Cardiac fibroblast (primary cell): ENCODE measurements around the gene UMPS.
A peak's percentile ranks its signal among the peaks of the same experiment; 100 is the strongest.

Experiments
- DNase-seq, 2 donors: peaks; one replicate each; pipeline versions ENCODE4 v3.0.0 to v3.0.0-alpha.2; 2010; ENCODE audit warnings: low read depth in 2 of 2
- H3K4me3 ChIP-seq, 2 donors: replicated peaks in 1 of 2; 1 replicate in 1 of 2; 2 replicates in 1 of 2; pipeline ENCODE4 v1.5.1; 2011; ENCODE audit warnings: low read depth in 2 of 2, low read length in 2 of 2, mild to moderate bottlenecking in 2 of 2, moderate library complexity in 1 of 2
- TF ChIP-seq, protein P1 (sequence below): IDR thresholded peaks from one replicate; pipeline ENCODE4 v1.5.1; 2011; ENCODE audit warnings: low read depth, mild to moderate bottlenecking, low read length, inconsistent platforms

The UMPS gene

DNA sequence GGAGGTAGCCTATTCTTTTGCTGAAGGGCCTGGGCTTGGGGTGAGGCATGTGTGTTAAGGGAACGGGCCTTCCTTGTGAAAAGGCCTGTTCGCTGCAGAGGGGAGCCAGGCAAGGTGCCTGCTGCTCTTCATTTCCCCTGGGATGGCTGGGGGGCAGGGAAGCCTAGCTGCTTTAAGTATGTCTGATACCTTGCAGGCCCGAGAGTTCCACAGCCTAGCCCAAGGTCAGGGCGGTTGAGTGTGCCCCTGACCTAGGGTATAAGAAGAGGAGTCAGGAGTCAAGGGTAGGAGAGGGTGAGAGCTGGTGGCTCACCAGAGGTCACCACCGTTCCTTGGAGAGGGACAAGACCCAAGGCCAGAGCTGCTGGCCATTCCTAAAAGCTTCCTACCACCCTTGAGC is 46.6 kb downstream of the UMPS start:
- no peak overlapping the region for H3K4me3 ChIP-seq
- TF ChIP-seq, protein P1, sequence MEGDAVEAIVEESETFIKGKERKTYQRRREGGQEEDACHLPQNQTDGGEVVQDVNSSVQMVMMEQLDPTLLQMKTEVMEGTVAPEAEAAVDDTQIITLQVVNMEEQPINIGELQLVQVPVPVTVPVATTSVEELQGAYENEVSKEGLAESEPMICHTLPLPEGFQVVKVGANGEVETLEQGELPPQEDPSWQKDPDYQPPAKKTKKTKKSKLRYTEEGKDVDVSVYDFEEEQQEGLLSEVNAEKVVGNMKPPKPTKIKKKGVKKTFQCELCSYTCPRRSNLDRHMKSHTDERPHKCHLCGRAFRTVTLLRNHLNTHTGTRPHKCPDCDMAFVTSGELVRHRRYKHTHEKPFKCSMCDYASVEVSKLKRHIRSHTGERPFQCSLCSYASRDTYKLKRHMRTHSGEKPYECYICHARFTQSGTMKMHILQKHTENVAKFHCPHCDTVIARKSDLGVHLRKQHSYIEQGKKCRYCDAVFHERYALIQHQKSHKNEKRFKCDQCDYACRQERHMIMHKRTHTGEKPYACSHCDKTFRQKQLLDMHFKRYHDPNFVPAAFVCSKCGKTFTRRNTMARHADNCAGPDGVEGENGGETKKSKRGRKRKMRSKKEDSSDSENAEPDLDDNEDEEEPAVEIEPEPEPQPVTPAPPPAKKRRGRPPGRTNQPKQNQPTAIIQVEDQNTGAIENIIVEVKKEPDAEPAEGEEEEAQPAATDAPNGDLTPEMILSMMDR: no peak
- DNase-seq: no peak

DNA sequence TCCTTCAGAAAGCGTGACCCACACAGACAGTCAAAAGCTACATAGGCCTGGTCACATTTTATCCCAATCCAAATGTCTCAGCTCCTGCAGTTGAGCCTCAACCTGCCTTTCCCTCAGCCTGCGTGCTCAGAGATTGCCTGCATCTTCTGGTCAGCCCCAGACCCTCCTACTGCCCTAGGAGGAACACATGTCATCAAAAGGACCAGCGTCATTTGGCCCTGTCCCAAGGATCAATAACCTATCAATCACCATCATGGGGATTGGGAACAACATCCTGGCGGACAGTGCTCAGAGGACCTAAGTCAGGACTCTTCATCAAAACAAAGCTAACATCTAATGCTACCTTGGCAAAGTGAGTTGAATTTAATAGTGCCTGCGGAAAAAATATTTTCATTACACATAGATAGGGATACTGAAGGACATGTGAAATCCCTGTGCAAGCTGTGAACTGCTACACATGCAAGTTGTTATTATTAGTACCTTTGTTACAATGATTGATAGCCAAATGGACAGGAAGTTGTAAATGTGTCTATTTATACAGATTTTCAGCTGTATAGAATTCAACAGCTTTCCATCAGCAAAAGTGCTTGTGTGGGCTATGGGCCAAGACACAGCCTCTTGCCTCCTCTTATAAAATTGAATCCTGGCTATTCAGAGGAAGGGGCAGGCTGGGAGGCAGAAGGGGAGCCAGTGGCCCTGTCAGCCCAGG is 47.7 kb downstream of the UMPS start:
- TF ChIP-seq, protein P1: no peak
- DNase-seq: no peak
- H3K4me3 ChIP-seq: no peak overlapping the region

DNA sequence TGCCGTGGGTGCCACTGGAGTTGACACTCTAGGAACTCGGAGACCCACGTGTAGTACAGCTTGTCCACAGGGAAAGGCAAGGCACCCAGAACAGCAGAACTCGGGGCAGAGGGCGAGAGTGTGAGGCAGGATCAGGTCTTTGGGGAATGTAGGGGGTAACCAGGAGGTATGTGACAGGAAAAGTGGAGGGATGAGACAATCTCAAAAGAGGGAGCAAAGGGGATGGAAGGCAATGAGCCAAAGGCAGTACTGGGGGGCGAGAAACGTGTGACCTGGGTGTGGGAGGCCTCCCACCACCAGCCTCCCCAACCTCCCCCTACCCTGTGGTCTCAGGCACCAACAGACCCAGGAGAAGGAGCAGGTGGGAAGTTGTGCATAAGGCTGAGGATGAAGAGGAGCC is 48.9 kb downstream of the UMPS start:
- H3K4me3 ChIP-seq: no peak overlapping the region
- DNase-seq: no peak
- TF ChIP-seq, protein P1: no peak

DNA sequence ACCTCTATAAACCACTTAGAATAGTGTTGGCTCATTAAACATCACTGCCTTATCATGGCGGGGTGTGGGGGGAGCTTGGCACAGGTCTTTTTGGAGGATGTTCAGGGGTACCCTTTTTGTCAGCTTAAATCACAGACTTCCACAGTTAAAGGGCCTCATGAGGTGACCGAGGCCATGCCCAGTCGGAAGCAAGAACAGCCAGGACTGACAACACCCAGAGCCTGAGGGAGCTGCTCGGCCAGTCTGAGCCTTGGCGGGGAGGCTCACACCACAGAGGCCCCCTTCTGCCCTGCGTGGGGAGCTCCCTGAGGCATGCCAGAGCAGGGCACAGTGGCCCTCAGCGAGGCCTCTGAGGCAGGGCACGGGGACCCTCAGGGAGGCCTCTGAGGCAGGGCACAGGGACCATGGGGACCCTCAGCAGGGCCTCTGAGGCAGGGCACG is 49.5 kb downstream of the UMPS start:
- no peak for DNase-seq
- TF ChIP-seq, protein P1: no peak
- no peak overlapping the region for H3K4me3 ChIP-seq

DNA sequence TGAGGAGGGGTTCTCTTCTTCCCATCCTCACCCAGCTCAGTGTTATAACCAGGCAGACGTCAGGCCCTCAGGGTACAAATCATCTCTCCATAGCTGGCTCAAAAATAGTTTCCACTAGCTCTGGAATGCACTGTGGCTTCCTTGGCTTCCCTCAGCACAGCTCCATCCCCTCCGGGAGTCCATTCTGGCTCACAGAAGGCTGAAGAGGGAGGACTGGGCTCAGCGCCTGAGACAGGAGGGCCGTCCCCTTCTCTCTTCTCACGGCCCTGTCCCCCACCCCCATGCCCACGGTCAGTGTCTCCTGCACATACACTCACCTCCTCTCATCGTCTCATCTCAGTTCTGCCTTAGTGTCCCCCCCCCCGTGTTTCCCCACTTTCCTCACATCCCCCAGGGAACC is 50.1 kb downstream of the UMPS start:
- TF ChIP-seq, protein P1: no peak
- peak; percentile 80 to 94 for DNase-seq
- no peak overlapping the region for H3K4me3 ChIP-seq

DNA sequence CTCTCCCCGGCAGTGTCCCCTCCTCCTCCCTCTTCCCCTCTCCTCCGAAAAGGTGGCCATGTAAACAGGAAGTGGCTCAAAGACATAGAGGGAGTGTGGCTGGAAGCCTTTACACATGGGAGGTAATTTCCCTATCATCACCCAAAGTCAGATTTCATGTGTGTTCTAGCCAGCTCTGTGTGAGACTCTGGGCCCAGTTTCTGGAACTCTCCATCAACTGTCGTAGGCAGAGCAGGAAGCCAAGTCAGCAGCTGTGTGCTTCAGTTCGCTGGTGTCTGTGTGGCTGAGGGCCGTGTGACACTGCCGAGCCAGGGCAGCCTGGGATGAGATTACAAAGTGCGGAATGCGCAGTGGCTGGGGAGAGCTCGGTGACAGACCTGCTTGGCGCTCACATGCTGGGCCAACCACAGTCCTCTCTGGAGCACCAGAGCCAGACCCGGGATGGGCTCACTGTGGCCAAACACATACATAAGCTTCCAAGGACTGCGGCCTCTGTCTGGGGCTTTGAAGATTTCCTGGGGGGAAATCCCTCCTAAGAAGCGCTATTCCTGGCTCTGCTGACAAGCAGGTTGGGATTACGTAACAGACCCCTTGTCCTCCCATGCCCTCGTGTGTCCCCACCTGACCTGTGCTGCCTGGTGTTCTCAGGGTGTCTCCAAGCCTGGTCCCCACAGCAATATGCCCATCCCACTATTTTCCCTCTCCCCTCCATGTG is 50.7 kb downstream of the UMPS start:
- peak; percentile 65 to 90 for DNase-seq
- TF ChIP-seq, protein P1: no peak
- no peak overlapping the region for H3K4me3 ChIP-seq
